ENCODE measurements around the gene CMIP.

The CMIP gene

GRCh38 chr16:81627024-81627423 is 182.4 kb downstream of the CMIP start:
- no peak overlapping the region for H3K27ac ChIP-seq
- DNase-seq, result no peak
- peaks cover 0 to 17% (median 15%) of the 10 kb centered on the region in 4 donors for H3K4me1 ChIP-seq
- no peak for TF ChIP-seq CTCF (IDR thresholded peaks at IDR 0.05)
- H3K36me3 ChIP-seq, result no peaks in the 10 kb centered on the region
- no peaks in the 10 kb centered on the region for H3K9me3 ChIP-seq
- H3K4me3 ChIP-seq, result no peak overlapping the region
- H3K27me3 ChIP-seq, result no peaks in the 10 kb centered on the region
- intact Hi-C loops (cut with DNase I; ENCODE audit: low total_unique reads), result no loop called here

- no peak overlapping the region for H3K4me3 ChIP-seq
- peaks cover 0 to 17% (median 15%) of the 10 kb centered on the region in 4 donors for H3K4me1 ChIP-seq
- no peak for TF ChIP-seq CTCF (IDR thresholded peaks at IDR 0.05)
- no peaks in the 10 kb centered on the region for H3K9me3 ChIP-seq
- intact Hi-C loops (cut with DNase I; ENCODE audit: low total_unique reads), result no loop called here
- H3K27ac ChIP-seq, result no peak overlapping the region
- DNase-seq, result no peak
- no peaks in the 10 kb centered on the region for H3K27me3 ChIP-seq
- no peaks in the 10 kb centered on the region for H3K36me3 ChIP-seq
These were observed 183.2 kb downstream of the CMIP start for GRCh38 chr16:81627729-81628244.

GRCh38 chr16:81629034-81629802 is 184.6 kb downstream of the CMIP start:
- intact Hi-C loops (cut with DNase I; ENCODE audit: low total_unique reads), result no loop called here
- Histone ChIP-seq H3K4me1 (peaks cover 0 to 17% (median 15%) of the 10 kb centered on the region in 4 donors), H3K4me3 (no peak overlapping the region), H3K27ac (no peak overlapping the region), H3K9me3 (no peaks in the 10 kb centered on the region), H3K36me3 (no peaks in the 10 kb centered on the region), H3K27me3 (no peaks in the 10 kb centered on the region)
- DNase-seq, result no peak
- TF ChIP-seq CTCF (IDR thresholded peaks at IDR 0.05), result no peak

GRCh38 chr16:81629896-81630634 is 185.5 kb downstream of the CMIP start:
- intact Hi-C loops (cut with DNase I; ENCODE audit: low total_unique reads), result no loop called here
- H3K4me3 ChIP-seq, result no peak overlapping the region
- H3K27me3 ChIP-seq, result no peaks in the 10 kb centered on the region
- DNase-seq, result no peak
- H3K36me3 ChIP-seq, result no peaks in the 10 kb centered on the region
- no peak for TF ChIP-seq CTCF (IDR thresholded peaks at IDR 0.05)
- H3K9me3 ChIP-seq, result no peaks in the 10 kb centered on the region
- H3K27ac ChIP-seq, result no peak overlapping the region
- peaks cover 0 to 14% (median 11%) of the 10 kb centered on the region in 4 donors for H3K4me1 ChIP-seq

- Histone ChIP-seq H3K9me3 (no peaks in the 10 kb centered on the region), H3K4me3 (no peak overlapping the region), H3K4me1 (peaks cover 0 to 9% (median 5%) of the 10 kb centered on the region in 4 donors), H3K36me3 (no peaks in the 10 kb centered on the region), H3K27me3 (no peaks in the 10 kb centered on the region), H3K27ac (no peak overlapping the region)
- intact Hi-C loops (cut with DNase I; ENCODE audit: low total_unique reads), result no loop called here
- TF ChIP-seq CTCF (IDR thresholded peaks at IDR 0.05), result no peak
- DNase-seq, result no peak
These were observed 186.0 kb downstream of the CMIP start for GRCh38 chr16:81630635-81631031.
